GM13977 (cell line): ENCODE results near the gene S1PR5.
A peak's percentile ranks its signal among the peaks of the same experiment; 100 is the strongest.

ENCODE experiments used
- DNase-seq: peaks from one replicate; pipeline ENCODE4 v3.0.0; 2012; ENCODE audit warnings: low spot score
- CTCF ChIP-seq: IDR thresholded peaks from 2 replicates; pipeline ENCODE4 v1.5.1; 2012; ENCODE audit warnings: mild to moderate bottlenecking, control low read depth; ENCODE audit not compliant: insufficient read depth; ENCODE audit errors: extremely low read depth, missing control alignments
- in situ Hi-C: fragments of 300-500 bp; cut with MboI; formaldehyde crosslinking; loops from one replicate; pipeline ENCODE4 v1.12.0; 2022; ENCODE audit warnings: low sequenced_read_pairs, low pct_unique_long_range_greater_than_20kb, mixed read lengths, inconsistent platforms; ENCODE audit not compliant: unreplicated experiment

S1PR5 gene

GRCh38 chr19:10473192-10473591 is 44.1 kb downstream of the S1PR5 start:
- DNase-seq, result no peak
- in situ Hi-C loops, result no loop called here
- no peak for TF ChIP-seq CTCF

GRCh38 chr19:10471909-10472308 is 45.3 kb downstream of the S1PR5 start:
- peak; percentile 44 for TF ChIP-seq CTCF
- no peak for DNase-seq
- in situ Hi-C loops, result no loop called here

GRCh38 chr19:10468133-10468532 is 49.1 kb downstream of the S1PR5 start:
- TF ChIP-seq CTCF, result no peak
- in situ Hi-C loops, result no loop called here
- no peak for DNase-seq

GRCh38 chr19:10467104-10467706 is 50.0 kb downstream of the S1PR5 start:
- DNase-seq, result no peak
- no peak for TF ChIP-seq CTCF
- in situ Hi-C loops, result no loop called here

- no peak for DNase-seq
- in situ Hi-C loops, result no loop called here
- no peak for TF ChIP-seq CTCF
Measured at GRCh38 chr19:10464456-10464855, 52.8 kb downstream of the S1PR5 start.
